Activated CD8-positive, alpha-beta T cell treated with anti-CD3 and anti-CD28 coated beads for 36 hours (primary cell): ENCODE data around the gene KLHL29. TPM values are rescaled to one million over a fixed set of nuclear protein-coding genes. Genes with fewer than 3 reads are reported as not detected.

Experiments
- ATAC-seq: fragments of 200-7000 bp; cut with Tn5 transposase; one replicate; pipeline ENCODE4 v1.10.0; 2021; ENCODE audit warnings: mild to moderate bottlenecking, moderate library complexity
- CTCF ChIA-PET: fragments of 350-600 bp; sonication (Branson Sonifier 250); formaldehyde crosslinking; loops from one replicate; lab custom pipeline; 2021; ENCODE audit warnings: antibody characterized with exemption; lab: Charles Lee
- POLR2A ChIA-PET: fragments of 350-600 bp; sonication (Branson Sonifier 250); formaldehyde crosslinking; loops from one replicate; lab custom pipeline; 2021; ENCODE audit warnings: antibody characterized with exemption; lab: Charles Lee
- DNase-seq: peaks from one replicate; pipeline ENCODE4 v3.0.0-alpha.2; 2020
- H3K27ac Mint-ChIP-seq: one replicate; pipeline ENCODE4 v1.8.0; 2021; ENCODE audit warnings: mild to moderate bottlenecking, mixed read lengths
- H3K27me3 Mint-ChIP-seq: one replicate; pipeline ENCODE4 v1.8.0; 2021; ENCODE audit warnings: mixed read lengths
- H3K36me3 Mint-ChIP-seq: one replicate; pipeline ENCODE4 v1.8.0; 2021; ENCODE audit warnings: low read depth, mixed read lengths
- H3K4me1 Mint-ChIP-seq: one replicate; pipeline ENCODE4 v1.8.0; 2021; ENCODE audit warnings: low read depth, mixed read lengths
- H3K4me3 Mint-ChIP-seq: one replicate; pipeline ENCODE4 v1.8.0; 2021; ENCODE audit warnings: mild to moderate bottlenecking, moderate library complexity, mixed read lengths
- H3K9me3 Mint-ChIP-seq: one replicate; pipeline ENCODE4 v1.8.0; 2021; ENCODE audit warnings: mixed read lengths
- CTCF ChIP-seq: fragments of 200-600 bp; IDR thresholded peaks from one replicate; pipeline ENCODE4 v1.8.0; 2022; ENCODE audit warnings: antibody characterized with exemption, mild to moderate bottlenecking
- intact Hi-C: fragments of 100-400 bp; cut with micrococcal nuclease; formaldehyde crosslinking; loops from one replicate; pipeline ENCODE4 v1.10.0; 2022
- total RNA-seq, 2 experiments: library from RNA; stranded (reverse); gene quantifications; one replicate each; pipeline ENCODE4 v1.2.3, GENCODE V29; 2021

Gene KLHL29
- total RNA-seq, 2 experiments from 2014 or later, result 1.0 to 1.2 TPM

DNA sequence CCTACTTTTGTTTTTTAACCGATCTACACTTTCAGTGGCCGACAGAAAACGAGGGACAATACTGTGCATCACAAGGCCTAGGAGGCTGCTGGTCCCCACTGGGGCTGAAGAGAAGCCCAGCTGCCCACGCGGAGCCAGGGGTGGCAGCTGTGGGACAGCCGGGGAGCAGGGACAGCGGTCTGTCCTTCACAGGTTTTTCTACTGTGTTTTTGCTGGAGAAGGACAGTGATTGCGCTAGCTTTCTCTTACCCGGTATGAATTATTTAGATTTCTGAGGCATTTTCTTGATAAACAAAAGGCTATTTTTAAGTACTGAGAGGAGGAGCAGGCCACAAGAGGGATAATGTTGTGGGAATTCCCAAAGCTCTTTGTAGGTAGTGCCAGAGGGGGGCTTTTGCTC lies 322.1 kb downstream of the KLHL29 start:
- Mint-ChIP-seq H3K4me3 (no peak overlapping the region), H3K9me3 (no peaks in the 10 kb centered on the region), H3K27ac (no peak overlapping the region), H3K36me3 (peaks cover 2% of the 10 kb centered on the region), H3K4me1 (no peaks in the 10 kb centered on the region), H3K27me3 (no peaks in the 10 kb centered on the region)
- POLR2A ChIA-PET, result no interaction called here
- no peak for TF ChIP-seq CTCF
- intact Hi-C loops, result no loop called here
- CTCF ChIA-PET, result no interaction called here
- DNase-seq (no peak), ATAC-seq (no peak)

DNA sequence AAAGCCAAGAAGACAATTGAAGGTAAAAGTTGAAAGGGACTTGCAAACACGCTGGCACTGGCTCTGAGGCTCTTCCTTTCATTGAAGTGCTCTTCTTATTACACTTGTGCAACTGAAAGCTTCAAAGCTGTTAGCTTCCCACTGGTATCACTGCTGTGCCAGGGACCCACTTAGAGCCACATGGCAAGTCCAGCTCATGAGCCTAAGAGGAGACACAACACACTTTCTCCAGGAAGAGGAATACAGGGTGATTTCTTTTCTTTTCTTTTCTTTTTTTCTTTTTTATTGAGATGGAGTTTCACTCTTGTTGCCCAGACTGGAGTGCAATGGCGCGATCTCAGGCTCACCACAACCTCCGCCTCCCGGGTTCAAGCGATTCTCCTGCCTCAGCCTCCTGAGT lies 323.8 kb downstream of the KLHL29 start:
- TF ChIP-seq CTCF, result no peak
- Mint-ChIP-seq H3K27ac (no peak overlapping the region), H3K27me3 (no peaks in the 10 kb centered on the region), H3K4me1 (no peaks in the 10 kb centered on the region), H3K36me3 (peaks cover 2% of the 10 kb centered on the region), H3K9me3 (no peaks in the 10 kb centered on the region), H3K4me3 (no peak overlapping the region)
- CTCF ChIA-PET, result no interaction called here
- POLR2A ChIA-PET, result no interaction called here
- intact Hi-C loops, result no loop called here
- ATAC-seq (no peak), DNase-seq (no peak)

GRCh38 chr2:23709311-23709710 lies 324.3 kb downstream of the KLHL29 start:
- no peak overlapping the region for H3K27ac Mint-ChIP-seq

DNA sequence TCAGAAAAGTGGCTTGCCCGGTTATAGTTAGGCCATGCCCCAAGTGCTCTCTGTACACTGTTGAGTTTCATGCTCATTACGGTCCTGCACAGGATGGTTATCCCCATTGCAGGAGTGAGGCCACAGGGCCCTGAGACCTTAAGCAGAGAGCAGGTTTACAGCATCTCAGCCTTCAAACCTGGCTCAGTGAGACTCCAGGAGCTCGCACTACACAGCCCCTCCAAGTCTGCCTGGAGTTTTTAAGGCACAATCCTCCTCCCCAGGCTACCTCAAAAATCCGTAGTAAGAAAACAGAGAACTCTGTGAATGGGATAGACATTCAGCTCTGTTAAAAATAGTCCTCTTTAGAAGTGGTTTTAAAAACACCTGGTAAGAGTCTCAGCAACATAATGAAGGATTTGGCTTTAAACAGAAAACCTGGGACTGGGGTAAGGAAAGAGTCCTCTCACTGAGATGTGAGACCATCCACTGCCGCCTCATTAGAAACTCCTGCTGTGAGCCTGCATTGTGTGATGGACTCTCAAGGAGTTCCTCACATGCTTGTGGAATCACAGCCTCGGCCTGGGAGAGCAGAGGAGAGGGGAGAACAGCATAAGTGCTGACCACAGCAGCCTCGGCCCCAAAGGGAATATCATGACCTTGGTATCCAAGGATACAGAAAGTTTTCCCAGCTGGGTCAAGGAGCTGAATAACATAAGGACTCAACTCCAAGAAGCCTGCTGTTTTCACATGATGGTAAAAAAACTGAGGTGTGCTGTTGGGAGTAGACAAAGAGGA lies 327.2 kb downstream of the KLHL29 start:
- intact Hi-C loops, result no loop called here
- H3K36me3 Mint-ChIP-seq, result peaks cover 4% of the 10 kb centered on the region
- DNase-seq, result no peak
- H3K9me3 Mint-ChIP-seq, result no peaks in the 10 kb centered on the region
- ATAC-seq, result no peak
- H3K4me1 Mint-ChIP-seq, result no peaks in the 10 kb centered on the region
- H3K27ac Mint-ChIP-seq, result no peak overlapping the region
- TF ChIP-seq CTCF, result no peak
- CTCF ChIA-PET, result no interaction called here
- no peak overlapping the region for H3K4me3 Mint-ChIP-seq
- POLR2A ChIA-PET, result no interaction called here
- H3K27me3 Mint-ChIP-seq, result no peaks in the 10 kb centered on the region

More at GRCh38 chr2:23709311-23709710, 324.3 kb downstream of the KLHL29 start:
- H3K4me3 Mint-ChIP-seq, result no peak overlapping the region
- H3K4me1 Mint-ChIP-seq, result no peaks in the 10 kb centered on the region
- intact Hi-C loops, result no loop called here
- peaks cover 2% of the 10 kb centered on the region for H3K36me3 Mint-ChIP-seq
- no peak for TF ChIP-seq CTCF
- DNase-seq (no peak), ATAC-seq (no peak)
- ChIA-PET CTCF (no interaction called here), POLR2A (no interaction called here)
- H3K9me3 Mint-ChIP-seq, result no peaks in the 10 kb centered on the region
- no peaks in the 10 kb centered on the region for H3K27me3 Mint-ChIP-seq

DNA sequence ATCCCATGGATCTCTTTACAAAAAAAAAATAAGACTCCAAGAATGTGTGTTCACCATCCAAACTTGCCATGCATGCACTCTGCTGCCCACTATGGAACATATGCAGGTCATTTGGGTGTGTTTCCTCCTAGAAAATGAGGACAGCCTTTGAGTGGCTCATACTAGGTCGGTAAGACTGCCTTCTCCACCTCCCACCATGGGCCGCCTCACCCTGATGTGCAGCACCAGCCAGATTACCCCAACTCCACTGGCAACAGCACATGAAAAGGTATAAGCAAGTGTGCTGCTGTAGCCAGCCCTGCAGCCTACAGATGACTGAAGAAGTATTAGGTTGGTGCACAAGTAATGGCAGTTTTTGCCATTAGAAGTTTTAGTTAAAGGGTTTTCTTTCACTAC lies 327.8 kb downstream of the KLHL29 start:
- Mint-ChIP-seq H3K4me3 (no peak overlapping the region), H3K9me3 (no peaks in the 10 kb centered on the region), H3K27ac (no peak overlapping the region), H3K4me1 (no peaks in the 10 kb centered on the region), H3K27me3 (no peaks in the 10 kb centered on the region), H3K36me3 (peaks cover 5% of the 10 kb centered on the region)
- DNase-seq (no peak), ATAC-seq (no peak)
- no peak for TF ChIP-seq CTCF
- intact Hi-C loops, result no loop called here
- ChIA-PET POLR2A (no interaction called here), CTCF (no interaction called here)
